OCI-M2 (cell line): ENCODE measurements around the gene PIEZO2.
"Not testable (repeated sequence)": the region's sequence is repeated elsewhere in the genome, so short reads cannot be mapped to it uniquely, and the experiment has no call there.

Experiments
- DNase-seq: peaks from one replicate; lab custom pipeline; 2025; ENCODE audit not compliant: unreplicated experiment; lab: John Stamatoyannopoulos, UW

The PIEZO2 gene

GRCh38 chr18:10979411-10979810 lies 170.0 kb downstream of the PIEZO2 start:
- no peak for DNase-seq

- no peak for DNase-seq
These were observed 172.3 kb downstream of the PIEZO2 start for GRCh38 chr18:10977042-10977441.

- no peak for DNase-seq
These were observed 175.7 kb downstream of the PIEZO2 start for GRCh38 chr18:10973567-10974203.

GRCh38 chr18:10971717-10972116 lies 177.7 kb downstream of the PIEZO2 start:
- no peak for DNase-seq

- DNase-seq, result no peak
These were observed 184.2 kb downstream of the PIEZO2 start for GRCh38 chr18:10965119-10965518.

- no peak for DNase-seq
These were observed 195.7 kb downstream of the PIEZO2 start for GRCh38 chr18:10953672-10954071.

GRCh38 chr18:10951631-10952544 lies 197.5 kb downstream of the PIEZO2 start:
- DNase-seq, result no peak

GRCh38 chr18:10950876-10951630 lies 198.3 kb downstream of the PIEZO2 start:
- no peak for DNase-seq

GRCh38 chr18:10950080-10950875 lies 199.1 kb downstream of the PIEZO2 start:
- no peak for DNase-seq

GRCh38 chr18:10949655-10950054 lies 199.7 kb downstream of the PIEZO2 start:
- DNase-seq, result no peak

- DNase-seq, result no peak
These were observed 200.9 kb downstream of the PIEZO2 start for GRCh38 chr18:10948421-10948820.

GRCh38 chr18:10946058-10946457 lies 203.3 kb downstream of the PIEZO2 start:
- DNase-seq, result no peak

- DNase-seq, result no peak
These were observed 206.4 kb downstream of the PIEZO2 start for GRCh38 chr18:10942998-10943397.

GRCh38 chr18:10939822-10940221 lies 209.5 kb downstream of the PIEZO2 start:
- DNase-seq, result no peak

- no peak for DNase-seq
These were observed 211.4 kb downstream of the PIEZO2 start for GRCh38 chr18:10937743-10938640.

- no peak for DNase-seq
These were observed 213.0 kb downstream of the PIEZO2 start for GRCh38 chr18:10936176-10937053.

GRCh38 chr18:10935588-10935987 lies 213.8 kb downstream of the PIEZO2 start:
- no peak for DNase-seq

GRCh38 chr18:10933648-10934047 lies 215.7 kb downstream of the PIEZO2 start:
- DNase-seq, result not testable (repeated sequence)

- DNase-seq, result no peak
These were observed 219.3 kb downstream of the PIEZO2 start for GRCh38 chr18:10930076-10930475.
